MV-4-11 (cell line): ENCODE results near the gene UQCRC1.
A peak's percentile ranks its signal among the peaks of the same experiment; 100 is the strongest.

ENCODE experiments used
- DNase-seq: peaks from one replicate; lab custom pipeline; 2025; lab: John Stamatoyannopoulos, UW

Gene UQCRC1

GRCh38 chr3:48571938-48572337 is 37.5 kb downstream of the UQCRC1 start:
- no peak for DNase-seq

DNA sequence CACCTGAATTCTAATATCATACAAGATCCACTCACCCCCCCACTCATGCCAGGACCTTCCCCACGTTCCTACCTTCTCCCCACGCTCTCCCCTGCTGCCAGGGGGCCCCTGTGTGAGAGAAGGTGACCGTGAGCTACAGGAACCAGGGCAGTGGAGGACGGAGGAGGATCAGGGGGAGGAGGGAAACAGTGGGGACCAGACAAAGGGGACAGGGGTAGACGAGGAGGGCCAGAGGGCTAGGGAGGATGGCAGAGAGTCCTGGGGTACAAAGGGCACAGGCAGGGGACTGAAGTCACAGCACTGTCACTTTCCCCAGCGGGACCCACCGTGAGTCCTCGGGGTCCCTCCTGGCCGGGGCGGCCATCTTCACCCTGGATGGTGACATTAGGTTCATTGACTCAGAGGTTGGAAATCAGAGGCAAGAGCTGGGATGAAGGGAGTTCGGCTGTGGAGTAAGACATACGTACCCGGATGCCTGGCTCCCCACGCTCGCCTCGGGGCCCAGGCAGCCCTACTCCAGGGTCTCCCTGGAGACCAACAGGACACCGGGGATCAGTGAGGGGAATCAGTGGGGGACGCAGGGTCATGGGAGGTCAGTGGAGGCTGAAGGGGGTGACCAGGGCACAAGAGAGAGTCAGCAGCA is 39.5 kb downstream of the UQCRC1 start:
- DNase-seq, result no peak

GRCh38 chr3:48569400-48569799 is 40.0 kb downstream of the UQCRC1 start:
- no peak for DNase-seq

DNA sequence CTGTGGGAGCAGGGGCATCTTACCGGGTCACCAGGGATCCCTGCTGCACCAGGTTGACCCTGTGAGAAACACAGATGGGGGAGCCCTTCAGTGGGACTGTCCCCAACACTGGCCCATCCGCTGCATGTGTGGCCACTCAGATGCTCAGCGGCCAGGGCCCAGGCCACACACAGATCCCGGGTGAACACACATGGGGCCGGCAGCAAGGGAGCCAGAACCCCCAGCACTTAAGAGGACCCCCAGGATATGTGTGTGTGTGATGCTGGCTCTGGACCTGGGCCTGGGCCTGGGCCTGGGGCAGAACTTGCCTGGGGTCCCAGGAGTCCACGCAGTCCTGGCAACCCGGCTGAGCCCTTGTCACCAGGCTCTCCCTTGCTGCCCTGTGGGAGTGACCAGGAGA is 41.0 kb downstream of the UQCRC1 start:
- DNase-seq, result no peak

GRCh38 chr3:48567500-48567899 is 41.9 kb downstream of the UQCRC1 start:
- no peak for DNase-seq

DNA sequence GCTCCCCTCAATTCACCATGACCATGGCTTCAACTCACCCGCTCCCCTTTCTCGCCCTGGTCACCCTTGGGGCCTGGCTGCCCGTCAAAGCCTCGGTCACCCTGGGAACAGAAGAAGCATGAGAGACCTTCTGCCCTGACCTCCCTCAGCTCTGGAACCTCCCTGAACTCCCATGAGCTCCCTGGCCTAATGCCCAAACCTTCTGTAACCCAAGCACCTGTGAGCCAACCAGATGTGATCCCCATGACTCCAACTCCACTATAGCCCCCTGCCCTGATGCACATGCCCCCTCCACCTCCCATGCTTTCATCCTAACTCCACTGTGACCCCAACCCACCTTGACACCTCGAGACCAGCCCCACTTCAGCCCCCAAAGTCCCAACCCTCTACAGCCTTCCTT is 42.4 kb downstream of the UQCRC1 start:
- DNase-seq, result no peak

GRCh38 chr3:48566401-48566760 is 43.1 kb downstream of the UQCRC1 start:
- DNase-seq, result no peak

DNA sequence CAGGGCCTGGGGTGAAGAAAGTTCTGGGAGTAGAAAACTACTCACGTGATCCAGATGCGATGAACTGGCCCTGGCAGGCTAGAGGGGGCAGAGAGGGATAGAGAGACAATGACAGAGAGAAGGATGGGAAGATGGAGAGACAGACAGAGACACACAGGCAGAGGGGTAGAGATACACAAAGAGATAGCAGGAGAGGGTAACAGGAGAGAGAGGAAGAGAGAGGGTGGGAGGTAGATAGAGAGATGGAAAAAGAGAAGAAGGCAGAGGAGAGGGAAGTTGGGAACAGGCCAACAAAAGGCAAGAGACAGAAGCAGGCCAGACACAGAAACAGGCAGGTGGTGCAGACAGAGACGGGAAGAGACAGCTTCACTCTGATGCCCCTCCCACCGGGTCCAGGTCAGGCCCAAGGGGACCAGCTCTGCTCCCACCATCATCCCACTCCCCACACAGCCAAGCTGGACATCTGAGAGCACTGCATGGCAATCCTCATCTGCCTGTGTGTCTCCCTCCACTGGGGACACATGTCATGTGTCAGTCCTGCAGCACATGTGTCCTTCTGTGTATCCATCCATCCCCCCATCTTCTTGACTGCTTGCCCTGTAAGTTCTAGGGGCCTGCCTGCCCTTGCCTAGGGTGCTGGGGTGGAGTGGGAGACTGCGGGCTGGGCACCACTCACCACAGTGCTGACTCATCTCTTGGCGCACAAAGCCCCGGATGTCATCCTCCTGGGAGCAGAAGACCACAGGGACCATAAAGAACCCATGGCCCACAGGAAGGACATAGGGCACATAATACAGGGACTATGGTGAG is 43.6 kb downstream of the UQCRC1 start:
- peak; percentile 85 for DNase-seq

DNA sequence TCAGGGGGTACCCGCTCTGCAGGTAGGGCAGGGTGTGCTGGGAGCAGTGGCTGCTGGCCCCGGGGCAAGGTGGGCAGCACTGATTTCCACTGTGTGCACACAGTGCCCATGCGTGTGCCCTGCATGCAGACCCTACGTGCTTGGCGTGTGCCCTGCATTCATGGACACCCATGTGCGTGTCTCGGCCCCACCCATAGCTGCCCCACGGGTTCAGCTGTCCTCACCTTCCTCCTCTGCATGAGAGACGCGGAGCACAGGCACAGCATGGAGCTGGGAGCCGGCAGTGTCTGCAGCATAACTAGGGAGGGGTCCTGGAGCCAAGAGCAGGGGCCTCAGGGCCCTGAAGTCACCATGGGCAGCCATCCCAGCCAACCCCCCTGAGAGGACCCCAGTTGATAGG is 44.3 kb downstream of the UQCRC1 start:
- no peak for DNase-seq

- no peak for DNase-seq
Measured at GRCh38 chr3:48564667-48565066, 44.8 kb downstream of the UQCRC1 start.

DNA sequence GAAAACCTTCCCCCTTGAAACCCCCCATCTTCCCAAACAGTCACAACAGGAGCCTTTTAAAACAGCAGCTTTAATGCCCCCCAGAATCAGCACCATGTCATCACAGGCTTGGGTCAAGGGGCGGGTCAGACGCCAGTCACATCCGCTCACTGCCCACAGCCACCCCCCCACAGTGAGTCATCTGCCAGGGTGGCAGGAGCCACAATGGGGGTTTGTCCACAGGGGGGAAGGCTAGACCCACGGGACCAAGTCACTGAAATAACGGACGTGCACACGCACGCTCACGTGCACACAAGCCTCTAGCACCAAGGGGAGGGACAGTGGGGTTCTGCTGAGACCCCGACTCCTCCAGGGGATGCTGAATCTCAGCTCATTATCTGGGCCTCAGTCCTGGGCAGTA is 45.4 kb downstream of the UQCRC1 start:
- DNase-seq, result peak; percentile 95

DNA sequence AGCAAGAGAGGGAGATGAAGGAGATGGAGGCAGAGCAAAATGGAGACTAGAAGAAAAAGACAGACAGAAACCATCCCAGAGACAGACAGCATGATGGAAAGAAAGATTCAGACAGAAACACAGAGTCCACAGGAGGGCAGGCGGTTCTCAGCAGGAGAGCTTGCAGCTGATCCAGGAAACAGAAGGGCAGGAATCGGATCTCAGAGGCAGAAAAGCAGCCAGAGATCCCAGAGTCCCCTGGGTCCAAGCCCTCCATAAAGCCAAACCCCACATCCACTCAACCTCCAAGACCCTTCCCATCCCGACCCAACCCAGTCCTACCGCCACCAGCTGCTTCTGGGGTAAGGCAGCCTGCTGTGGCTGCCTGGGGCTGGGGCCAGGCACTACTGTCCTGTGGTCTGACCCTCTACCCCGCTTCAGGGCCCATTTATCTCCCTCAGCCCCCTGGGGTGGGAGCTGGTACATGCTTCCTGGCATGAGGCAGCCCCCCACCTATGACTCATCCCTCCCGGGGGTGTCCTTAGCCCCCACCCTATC is 46.0 kb downstream of the UQCRC1 start, which contains the start of gene UCN2:
TSS of gene UCN2 (minus strand) at position 400 of the 537 bp plus-strand sequence. CDS start 657 bp downstream, outside the sequence.
- DNase-seq, result peak; percentile 31

DNA sequence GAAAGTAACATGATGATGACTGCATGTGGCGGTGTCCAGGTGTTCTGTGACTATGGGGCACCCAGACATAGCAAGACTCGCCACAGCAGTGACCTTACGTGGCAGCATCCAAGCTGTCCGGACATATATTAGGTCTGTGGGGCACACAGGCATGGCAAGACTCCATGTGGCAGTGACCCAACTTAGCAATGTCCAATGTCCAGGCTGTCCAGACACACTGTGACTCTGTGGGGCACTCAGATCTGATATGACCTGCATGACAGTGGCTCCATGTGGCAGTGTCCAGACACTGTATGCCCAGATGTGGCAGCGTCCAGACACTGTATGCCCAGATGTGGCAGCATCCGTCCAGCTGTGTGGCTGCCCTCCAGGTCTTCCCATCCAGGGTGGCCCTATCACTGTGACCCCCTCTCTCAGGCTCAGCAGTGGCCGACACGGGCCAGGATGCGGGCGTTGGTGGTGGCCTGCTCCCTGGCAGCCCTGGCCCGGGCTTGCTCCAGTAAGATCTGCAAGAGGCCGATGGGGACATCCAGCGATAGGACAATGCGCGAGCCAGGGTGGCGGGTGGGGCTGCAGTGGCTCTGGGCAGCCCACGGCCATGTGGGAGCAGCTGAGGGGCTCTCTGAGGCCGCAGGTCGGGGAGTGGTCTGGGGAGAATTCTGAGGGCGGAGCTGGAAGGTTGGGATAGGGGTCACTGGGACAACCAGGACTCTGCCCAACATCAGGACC is 46.9 kb downstream of the UQCRC1 start:
- no peak for DNase-seq

DNA sequence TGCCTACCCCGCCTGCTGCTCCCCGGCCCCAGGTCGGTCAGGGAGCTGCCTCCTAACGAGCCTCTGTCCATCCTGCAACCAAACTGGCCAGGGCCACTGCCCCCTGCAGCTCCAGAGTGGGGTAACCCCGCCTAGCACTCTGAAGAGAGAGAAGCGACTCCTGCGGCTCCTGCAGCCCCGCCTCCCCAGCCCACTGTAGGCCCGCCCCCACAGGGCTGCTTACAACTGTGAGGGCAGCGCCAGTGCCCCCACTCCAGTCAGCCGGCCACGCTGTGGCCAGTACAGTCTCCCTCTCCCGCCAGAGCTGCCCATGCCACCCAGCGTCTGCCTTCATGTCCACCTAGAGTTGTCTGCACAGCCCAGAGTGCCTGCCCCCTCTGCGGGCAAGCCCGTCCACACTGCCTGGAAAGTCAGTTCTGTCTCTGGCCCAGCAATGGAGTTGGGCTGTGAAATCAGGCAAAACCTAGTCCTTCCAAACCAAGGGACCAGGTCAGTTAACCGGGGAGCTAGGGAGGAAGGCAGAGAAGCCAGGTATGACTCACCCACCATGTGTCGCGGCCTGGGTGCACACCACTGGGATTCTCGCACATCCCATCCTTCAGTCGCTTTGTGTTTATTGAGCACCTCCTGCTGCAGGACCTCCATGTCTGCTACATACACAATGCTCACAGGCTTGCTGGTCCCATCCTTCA is 48.3 kb downstream of the UQCRC1 start:
- DNase-seq, result peak; percentile 78

DNA sequence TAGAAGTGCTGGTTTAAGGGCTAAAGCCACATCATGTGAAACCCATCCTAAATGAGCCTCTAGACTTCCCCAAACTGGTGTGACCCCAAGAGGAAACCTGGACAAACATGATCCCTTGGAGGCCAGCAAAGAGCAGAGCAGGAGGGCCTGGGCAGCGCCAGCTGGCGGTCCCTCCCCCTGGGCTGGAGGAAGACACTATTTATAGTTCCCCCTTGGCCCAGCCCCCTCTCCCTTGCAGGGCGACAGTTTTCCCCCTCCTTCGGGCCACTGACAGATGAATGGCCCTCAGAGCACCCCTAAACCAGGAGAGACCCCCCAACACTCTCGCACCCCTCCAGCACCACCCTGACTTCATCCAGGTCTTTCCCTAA is 48.8 kb downstream of the UQCRC1 start:
- DNase-seq, result peak; percentile 78

GRCh38 chr3:48558493-48559134 is 50.8 kb downstream of the UQCRC1 start:
- peak; percentile 84 for DNase-seq

DNA sequence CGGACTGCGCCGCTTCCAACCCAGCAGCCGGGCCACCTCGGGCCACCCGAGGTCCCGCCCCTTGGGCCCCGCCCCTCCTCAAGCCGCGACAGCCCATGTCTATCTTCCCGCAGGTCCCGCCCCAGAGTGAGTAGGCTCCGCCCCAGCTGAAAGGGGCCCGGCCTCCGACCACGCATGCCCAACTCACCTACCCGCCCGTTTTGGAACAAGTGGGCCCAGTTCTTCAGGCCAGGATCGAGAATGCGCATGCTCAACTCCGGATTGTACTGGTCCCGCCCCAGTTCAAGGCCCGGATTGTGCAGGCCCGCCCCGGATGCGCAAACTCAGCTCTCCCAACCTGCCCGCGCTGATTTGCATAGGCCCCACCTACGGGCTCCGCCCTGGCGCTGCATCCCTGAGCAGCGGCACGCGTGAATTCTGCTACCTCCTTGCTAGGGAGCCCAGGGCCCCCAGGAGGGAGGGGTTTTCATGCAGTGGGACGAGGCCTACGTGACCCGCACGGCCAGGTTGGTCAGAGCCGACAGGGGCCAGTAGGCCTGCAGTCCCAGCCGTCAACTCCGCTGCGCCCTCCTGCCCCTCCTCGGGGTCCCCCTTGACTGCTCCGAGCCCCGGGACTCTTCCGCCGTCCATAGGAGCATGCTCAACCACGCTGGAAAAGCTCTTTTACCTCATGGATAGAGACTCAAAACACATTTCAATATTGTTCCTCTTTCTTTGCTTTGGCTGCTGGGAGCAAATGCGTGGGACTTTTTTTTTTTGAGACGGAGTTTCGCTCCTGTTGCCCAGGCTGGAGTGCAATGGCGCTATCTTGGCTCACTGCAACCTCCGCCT is 52.4 kb downstream of the UQCRC1 start, which contains the start of gene PFKFB4:
TSS of gene PFKFB4 (minus strand) at position 8 of the 831 bp plus-strand sequence. CDS start 26 bp downstream, outside the sequence.
- DNase-seq, result peak; percentile 99

GRCh38 chr3:48555949-48556795 is 53.3 kb downstream of the UQCRC1 start:
- no peak for DNase-seq

DNA sequence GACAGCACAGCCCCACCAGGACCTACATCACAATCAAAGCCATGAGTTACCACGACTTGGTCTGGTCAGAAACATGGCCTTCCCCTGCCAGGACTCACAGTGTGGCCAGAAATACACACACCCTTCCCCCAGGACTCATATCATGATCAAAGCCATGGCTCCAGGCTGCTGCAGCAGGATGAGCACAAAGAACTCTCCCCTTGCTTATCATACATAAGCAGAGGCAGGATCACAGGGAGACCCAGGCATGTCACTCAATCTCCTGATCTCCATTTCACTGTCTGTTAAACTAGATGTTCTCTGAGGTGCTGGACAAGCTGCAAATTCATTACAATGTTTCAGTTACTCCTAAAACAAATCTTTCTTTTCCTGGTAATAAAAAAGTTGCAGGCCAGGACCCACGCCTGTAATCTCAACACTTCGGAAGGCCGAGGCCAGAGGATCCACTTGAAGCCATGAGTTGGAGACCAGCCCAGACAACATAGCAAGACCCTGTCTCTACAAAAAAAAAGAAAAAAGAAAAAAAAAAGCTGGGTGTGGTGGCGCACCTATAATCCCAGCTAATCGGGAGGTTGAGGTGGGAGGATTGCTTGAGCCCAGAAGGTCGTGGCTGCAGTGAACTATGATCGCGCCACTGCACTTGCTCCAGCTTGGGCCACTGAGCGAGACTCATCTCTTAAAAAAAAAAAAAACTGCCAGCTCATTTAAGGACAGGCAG is 54.1 kb downstream of the UQCRC1 start:
- DNase-seq, result no peak
